Smooth muscle cell (in vitro differentiated cells): ENCODE data around the gene ANO2. TPM values are rescaled to one million over a fixed set of nuclear protein-coding genes. Genes with fewer than 3 reads are reported as not detected.

ENCODE experiments used
- DNase-seq: peaks from one replicate; lab custom pipeline; 2025; ENCODE audit not compliant: unreplicated experiment; lab: John Stamatoyannopoulos, UW
- H2AFZ ChIP-seq: fragments of 200-600 bp; sonication (generic); 2 replicates; pipeline ENCODE4 v1.6.0; 2016; ENCODE audit warnings: antibody characterized with exemption, low read depth, mild to moderate bottlenecking
- H3F3A ChIP-seq: fragments of 200-600 bp; sonication (generic); 2 replicates; pipeline ENCODE4 v1.6.0; 2017; ENCODE audit warnings: antibody characterized with exemption, low read depth
- H3K27ac ChIP-seq: fragments of 200-600 bp; sonication (generic); 2 replicates; pipeline ENCODE4 v1.5.1; 2016; ENCODE audit warnings: low read depth, mild to moderate bottlenecking
- H3K27me3 ChIP-seq: fragments of 200-600 bp; sonication (generic); 2 replicates; pipeline ENCODE4 v1.6.1; 2016; ENCODE audit warnings: low read depth, mild to moderate bottlenecking
- H3K36me3 ChIP-seq: fragments of 200-600 bp; sonication (generic); 2 replicates; pipeline ENCODE4 v1.5.1; 2016; ENCODE audit warnings: low read depth
- H3K4me1 ChIP-seq: fragments of 200-600 bp; sonication (generic); 2 replicates; pipeline ENCODE4 v1.5.1; 2016; ENCODE audit warnings: low read depth
- H3K4me2 ChIP-seq: fragments of 200-600 bp; sonication (generic); 2 replicates; pipeline ENCODE4 v1.6.0; 2016; ENCODE audit warnings: mild to moderate bottlenecking
- H3K4me3 ChIP-seq: fragments of 200-600 bp; sonication (generic); 2 replicates; pipeline ENCODE4 v1.5.1; 2016; ENCODE audit warnings: mild to moderate bottlenecking
- H3K79me2 ChIP-seq: fragments of 200-600 bp; sonication (generic); 2 replicates; pipeline ENCODE4 v1.6.0; 2016; ENCODE audit warnings: low read depth, mild to moderate bottlenecking
- H3K9ac ChIP-seq: fragments of 200-600 bp; sonication (generic); 2 replicates; pipeline ENCODE4 v1.6.0; 2016; ENCODE audit warnings: low read depth
- H3K9me3 ChIP-seq: fragments of 200-600 bp; sonication (generic); replicated peaks from 2 replicates; pipeline ENCODE4 v1.5.1; 2016; ENCODE audit warnings: low read depth
- H4K20me1 ChIP-seq: fragments of 200-600 bp; sonication (generic); 2 replicates; pipeline ENCODE4 v1.6.0; 2016; ENCODE audit warnings: low read depth
- WGBS: methylation state at CpG from one replicate; pipeline ENCODE4 v1.1.7; 2016; ENCODE audit warnings: low lambda C conversion rate; 5-methylcytosine and 5-hydroxymethylcytosine counted together
- polyA plus RNA-seq: library from polyadenylated mRNA; unstranded; fragments of >200 nt; fragmentation: Nextera tagmentation; extraction: Ambion mirVana; gene quantifications from 2 replicates; pipeline ENCODE4 v1.2.1, GENCODE V29; 2016
- total RNA-seq: library from RNA; depleted of rRNA; stranded (reverse); fragments of >200 nt; gene quantifications from 2 replicates; pipeline ENCODE4 v1.2.3, GENCODE V29; 2014
- TF ChIP-seq, protein P1 (sequence below): fragments of 200-600 bp; sonication (generic); IDR thresholded peaks from 2 replicates; pipeline ENCODE4 v1.5.1; 2017; ENCODE audit warnings: borderline replicate concordance, mild to moderate bottlenecking, antibody characterized with exemption; ENCODE audit not compliant: insufficient read depth, poor library complexity, severe bottlenecking

Gene ANO2
- total and polyA plus RNA-seq, 2 experiments from 2014 or later, result 0.18 TPM; not detected in 1

DNA sequence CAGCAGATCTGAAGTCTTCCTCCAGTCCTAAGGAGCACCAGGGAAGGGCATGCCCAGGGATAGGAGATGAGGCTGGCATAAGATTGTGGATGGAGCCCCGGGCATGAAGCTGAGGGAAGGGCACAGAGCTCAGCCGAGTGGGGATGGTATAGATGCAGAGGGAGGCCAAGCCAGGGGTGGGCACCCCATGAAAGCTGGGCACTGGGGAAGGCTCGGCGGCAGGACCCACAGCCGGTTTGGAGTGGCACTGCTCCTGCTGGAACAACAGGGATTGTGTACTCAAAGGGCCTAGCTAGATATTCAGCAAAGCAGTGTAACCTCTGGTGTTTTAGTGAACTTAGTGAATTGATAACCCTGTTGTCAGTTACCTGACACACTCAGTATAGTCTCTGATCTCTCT is 396.0 kb downstream of the ANO2 start:
- H3F3A ChIP-seq, result no peaks in the 10 kb centered on the region
- no peak overlapping the region for H3K4me2 ChIP-seq
- H3K27ac ChIP-seq, result no peak overlapping the region
- H3K36me3 ChIP-seq, result no peaks in the 10 kb centered on the region
- no peak overlapping the region for H3K4me3 ChIP-seq
- TF ChIP-seq, protein P1, sequence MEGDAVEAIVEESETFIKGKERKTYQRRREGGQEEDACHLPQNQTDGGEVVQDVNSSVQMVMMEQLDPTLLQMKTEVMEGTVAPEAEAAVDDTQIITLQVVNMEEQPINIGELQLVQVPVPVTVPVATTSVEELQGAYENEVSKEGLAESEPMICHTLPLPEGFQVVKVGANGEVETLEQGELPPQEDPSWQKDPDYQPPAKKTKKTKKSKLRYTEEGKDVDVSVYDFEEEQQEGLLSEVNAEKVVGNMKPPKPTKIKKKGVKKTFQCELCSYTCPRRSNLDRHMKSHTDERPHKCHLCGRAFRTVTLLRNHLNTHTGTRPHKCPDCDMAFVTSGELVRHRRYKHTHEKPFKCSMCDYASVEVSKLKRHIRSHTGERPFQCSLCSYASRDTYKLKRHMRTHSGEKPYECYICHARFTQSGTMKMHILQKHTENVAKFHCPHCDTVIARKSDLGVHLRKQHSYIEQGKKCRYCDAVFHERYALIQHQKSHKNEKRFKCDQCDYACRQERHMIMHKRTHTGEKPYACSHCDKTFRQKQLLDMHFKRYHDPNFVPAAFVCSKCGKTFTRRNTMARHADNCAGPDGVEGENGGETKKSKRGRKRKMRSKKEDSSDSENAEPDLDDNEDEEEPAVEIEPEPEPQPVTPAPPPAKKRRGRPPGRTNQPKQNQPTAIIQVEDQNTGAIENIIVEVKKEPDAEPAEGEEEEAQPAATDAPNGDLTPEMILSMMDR, result no peak
- H3K9ac ChIP-seq, result no peak overlapping the region
- WGBS, result 84% methylated on average over 5 of the region's 5 CpGs
- H3K4me1 ChIP-seq, result no peaks in the 10 kb centered on the region
- H3K79me2 ChIP-seq, result no peaks in the 10 kb centered on the region
- H4K20me1 ChIP-seq, result no peaks in the 10 kb centered on the region
- no peak overlapping the region for H2AFZ ChIP-seq
- DNase-seq, result no peak
- H3K9me3 ChIP-seq, result no peaks in the 10 kb centered on the region
- no peaks in the 10 kb centered on the region for H3K27me3 ChIP-seq

DNA sequence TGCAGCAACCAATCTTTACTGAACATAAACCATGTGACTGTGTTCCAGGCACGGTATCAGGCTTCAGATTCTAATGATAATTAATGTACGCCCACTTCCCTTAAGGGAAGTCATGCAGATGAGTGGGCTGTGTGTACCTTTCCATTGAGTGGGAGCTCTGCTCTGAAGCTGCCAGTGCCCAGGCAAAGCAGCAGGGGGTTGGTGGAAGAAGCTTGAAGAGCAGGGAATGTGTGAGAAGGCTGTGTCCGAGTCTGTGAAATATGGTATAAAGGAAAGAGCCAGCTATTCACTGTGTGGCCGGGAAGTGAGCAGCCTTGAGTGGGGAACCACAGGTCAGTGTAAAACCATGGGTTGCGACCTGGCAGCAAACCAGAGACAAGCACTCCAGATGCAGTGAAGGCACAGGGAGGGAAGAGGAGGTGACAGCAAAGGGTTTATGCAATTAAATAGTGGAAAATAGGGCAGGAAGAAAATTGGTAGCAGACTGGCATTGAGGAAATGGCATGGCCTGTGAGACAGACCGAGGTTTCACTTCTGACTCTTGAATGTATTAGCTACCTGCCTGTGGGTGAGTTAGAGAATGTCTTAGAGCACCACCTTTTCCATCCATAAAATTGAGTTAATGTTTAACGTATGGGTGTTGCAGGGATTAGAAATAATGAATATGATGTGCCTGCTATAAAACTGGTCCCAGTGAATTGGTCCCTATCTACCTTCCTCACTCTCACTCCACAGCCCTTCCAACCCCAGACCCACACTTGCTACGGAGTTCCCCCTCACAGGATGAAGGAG is 396.7 kb downstream of the ANO2 start:
- H3K79me2 ChIP-seq, result no peaks in the 10 kb centered on the region
- TF ChIP-seq, protein P1, result no peak
- no peak overlapping the region for H3K27ac ChIP-seq
- H3F3A ChIP-seq, result no peaks in the 10 kb centered on the region
- H3K9ac ChIP-seq, result no peak overlapping the region
- H3K36me3 ChIP-seq, result no peaks in the 10 kb centered on the region
- H4K20me1 ChIP-seq, result no peaks in the 10 kb centered on the region
- 85% methylated on average over 8 of the region's 8 CpGs for WGBS
- H3K9me3 ChIP-seq, result no peaks in the 10 kb centered on the region
- no peaks in the 10 kb centered on the region for H3K4me1 ChIP-seq
- DNase-seq, result no peak
- H2AFZ ChIP-seq, result no peak overlapping the region
- no peak overlapping the region for H3K4me3 ChIP-seq
- H3K4me2 ChIP-seq, result no peak overlapping the region
- H3K27me3 ChIP-seq, result no peaks in the 10 kb centered on the region

DNA sequence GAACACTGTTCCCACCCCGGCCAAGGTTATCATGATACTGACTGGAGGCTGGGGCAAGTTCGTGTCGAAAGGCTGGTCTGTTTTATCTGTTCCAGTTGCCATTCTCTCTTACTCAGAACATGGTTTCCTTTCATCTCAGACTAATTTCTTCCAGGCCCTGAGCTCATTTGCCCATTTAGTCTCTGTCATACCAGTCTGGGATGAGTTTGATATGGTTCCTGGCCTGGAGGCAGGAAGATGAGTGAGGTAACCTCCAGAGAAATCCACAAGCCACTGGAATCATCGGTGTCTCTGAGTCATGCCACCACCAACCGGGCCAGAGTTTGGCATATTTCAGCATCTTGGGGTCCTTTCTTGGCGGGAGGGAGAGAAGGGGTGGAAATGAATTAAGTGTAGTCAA is 398.4 kb downstream of the ANO2 start:
- DNase-seq, result no peak

More for the DNA sequence above, 398.4 kb downstream of the ANO2 start:
- Histone ChIP-seq H3K4me1 (no peaks in the 10 kb centered on the region), H3K36me3 (no peaks in the 10 kb centered on the region), H3F3A (no peaks in the 10 kb centered on the region), H3K9ac (peak overlapping the region; percentile 19), H3K27me3 (no peaks in the 10 kb centered on the region), H4K20me1 (no peaks in the 10 kb centered on the region), H3K4me2 (no peak overlapping the region), H3K27ac (peak overlapping the region; percentile 58), H3K4me3 (no peak overlapping the region), H3K79me2 (no peaks in the 10 kb centered on the region), H2AFZ (no peak overlapping the region), H3K9me3 (no peaks in the 10 kb centered on the region)
- TF ChIP-seq, protein P1, result no peak
- WGBS, result 43% methylated on average over 6 of the region's 6 CpGs
